DND-41 (cell line): ENCODE measurements around the gene AKR7A3.
"Not testable (repeated sequence)": the region's sequence is repeated elsewhere in the genome, so short reads cannot be mapped to it uniquely, and the experiment has no call there.

Experiments used
- ATAC-seq: fragments of 200-7000 bp; cut with Tn5 transposase; 3 replicates; pipeline ENCODE4 v1.9.1; 2021; ENCODE audit warnings: low read depth; ENCODE audit not compliant: insufficient read depth
- DNase-seq: peaks from one replicate; pipeline ENCODE4 v3.0.0-alpha.2; 2020
- H2AFZ ChIP-seq: 2 replicates; pipeline ENCODE4 v1.6.0; 2012; ENCODE audit warnings: low read depth, low read length
- H3K27ac ChIP-seq: 2 replicates; pipeline ENCODE4 v1.5.1; 2012; ENCODE audit warnings: low read length, inconsistent platforms
- H3K27me3 ChIP-seq: fragments of 200-600 bp; sonication (generic); 2 replicates; pipeline ENCODE4 v1.6.0; 2012; ENCODE audit warnings: low read length, mild to moderate bottlenecking, inconsistent platforms; ENCODE audit not compliant: insufficient read depth, poor library complexity
- H3K36me3 ChIP-seq: 2 replicates; pipeline ENCODE4 v1.5.1; 2012; ENCODE audit warnings: low read length, inconsistent platforms; ENCODE audit not compliant: insufficient read depth
- H3K4me1 ChIP-seq: 2 replicates; pipeline ENCODE4 v1.5.1; 2012; ENCODE audit warnings: mild to moderate bottlenecking, low read length; ENCODE audit not compliant: insufficient read depth
- H3K4me2 ChIP-seq: 2 replicates; pipeline ENCODE4 v1.6.0; 2012; ENCODE audit warnings: mild to moderate bottlenecking, moderate library complexity, low read length, inconsistent platforms; ENCODE audit not compliant: insufficient read depth
- H3K4me3 ChIP-seq, 2 experiments: fragments of 200-600 bp in 1 of 2; shearing (Covaris generic) in 1 of 2; 2 replicates each; pipeline ENCODE4 v1.5.1; 2012 to 2016; ENCODE audit warnings: inconsistent platforms in 2 of 2, low read length in 2 of 2, mild to moderate bottlenecking in 2 of 2, low read depth in 1 of 2, moderate library complexity in 1 of 2
- H3K79me2 ChIP-seq: 2 replicates; pipeline ENCODE4 v1.6.0; 2012; ENCODE audit warnings: low read length, inconsistent platforms; ENCODE audit not compliant: insufficient read depth
- H3K9ac ChIP-seq: 2 replicates; pipeline ENCODE4 v1.6.0; 2012; ENCODE audit warnings: low read depth, mild to moderate bottlenecking, inconsistent platforms, low read length, moderate library complexity
- H3K9me3 ChIP-seq: 2 replicates; pipeline ENCODE4 v1.5.1; 2012; ENCODE audit warnings: low read length, moderate library complexity, mild to moderate bottlenecking, inconsistent platforms; ENCODE audit not compliant: insufficient read depth, severe bottlenecking
- H4K20me1 ChIP-seq: 2 replicates; pipeline ENCODE4 v1.6.0; 2012; ENCODE audit warnings: low read length; ENCODE audit not compliant: insufficient read depth
- CTCF ChIP-seq: IDR thresholded peaks from 2 replicates; pipeline ENCODE4 v1.5.1; 2012; ENCODE audit warnings: borderline replicate concordance, low read length, moderate library complexity, mild to moderate bottlenecking; ENCODE audit not compliant: poor library complexity, severe bottlenecking; ENCODE audit errors: extremely low read depth
- EZH2 ChIP-seq: IDR thresholded peaks from 3 replicates; pipeline ENCODE4 v1.6.1; 2012; ENCODE audit warnings: borderline replicate concordance, low read depth, mild to moderate bottlenecking, moderate library complexity, low read length, inconsistent platforms; ENCODE audit not compliant: severe bottlenecking

The AKR7A3 gene

GRCh38 chr1:19272064-19272463, 16.5 kb downstream of the AKR7A3 start:
- Histone ChIP-seq H3K36me3 (no peaks in the 10 kb centered on the region), H3K4me1 (no peaks in the 10 kb centered on the region), H3K4me2 (no peak overlapping the region), H3K4me3 (no peak overlapping the region), H3K27ac (no peak overlapping the region), H3K9me3 (peaks cover 4% of the 10 kb centered on the region), H2AFZ (no peak overlapping the region), H3K79me2 (no peaks in the 10 kb centered on the region), H4K20me1 (no peaks in the 10 kb centered on the region), H3K9ac (no peak overlapping the region), H3K27me3 (no peaks in the 10 kb centered on the region)
- TF ChIP-seq CTCF (no peak), EZH2 (no peak)
- ATAC-seq (no peak), DNase-seq (no peak)

GRCh38 chr1:19270343-19270730, 18.2 kb downstream of the AKR7A3 start:
- not testable (repeated sequence) for H3K4me3 ChIP-seq, H3K9me3 ChIP-seq, H3K27ac ChIP-seq, H2AFZ ChIP-seq, H3K4me1 ChIP-seq, DNase-seq, H3K4me2 ChIP-seq, H3K36me3 ChIP-seq, H3K27me3 ChIP-seq, ATAC-seq, H4K20me1 ChIP-seq, H3K79me2 ChIP-seq, H3K9ac ChIP-seq

- not testable (repeated sequence) for H3K9ac ChIP-seq, H4K20me1 ChIP-seq, H3K79me2 ChIP-seq, H3K4me2 ChIP-seq, H3K9me3 ChIP-seq, H3K27ac ChIP-seq, DNase-seq, H3K36me3 ChIP-seq, ATAC-seq, H3K4me1 ChIP-seq, H3K4me3 ChIP-seq, H2AFZ ChIP-seq, H3K27me3 ChIP-seq
Observed at GRCh38 chr1:19269427-19270342, 18.9 kb downstream of the AKR7A3 start.

- H4K20me1 ChIP-seq: no peaks in the 10 kb centered on the region
- H3K27ac ChIP-seq: no peak overlapping the region
- no peak overlapping the region for H3K4me2 ChIP-seq
- H3K9ac ChIP-seq: no peak overlapping the region
- H2AFZ ChIP-seq: no peak overlapping the region
- H3K79me2 ChIP-seq: no peaks in the 10 kb centered on the region
- H3K27me3 ChIP-seq: no peaks in the 10 kb centered on the region
- ATAC-seq: no peak
- H3K4me3 ChIP-seq: no peak overlapping the region
- DNase-seq: no peak
- H3K4me1 ChIP-seq: no peaks in the 10 kb centered on the region
- no peak for TF ChIP-seq CTCF
- no peak for TF ChIP-seq EZH2
- no peaks in the 10 kb centered on the region for H3K9me3 ChIP-seq
- no peaks in the 10 kb centered on the region for H3K36me3 ChIP-seq
Observed at GRCh38 chr1:19268445-19268844, 20.1 kb downstream of the AKR7A3 start.
